ENCODE measurements around the gene PAK4.

Gene PAK4

DNA sequence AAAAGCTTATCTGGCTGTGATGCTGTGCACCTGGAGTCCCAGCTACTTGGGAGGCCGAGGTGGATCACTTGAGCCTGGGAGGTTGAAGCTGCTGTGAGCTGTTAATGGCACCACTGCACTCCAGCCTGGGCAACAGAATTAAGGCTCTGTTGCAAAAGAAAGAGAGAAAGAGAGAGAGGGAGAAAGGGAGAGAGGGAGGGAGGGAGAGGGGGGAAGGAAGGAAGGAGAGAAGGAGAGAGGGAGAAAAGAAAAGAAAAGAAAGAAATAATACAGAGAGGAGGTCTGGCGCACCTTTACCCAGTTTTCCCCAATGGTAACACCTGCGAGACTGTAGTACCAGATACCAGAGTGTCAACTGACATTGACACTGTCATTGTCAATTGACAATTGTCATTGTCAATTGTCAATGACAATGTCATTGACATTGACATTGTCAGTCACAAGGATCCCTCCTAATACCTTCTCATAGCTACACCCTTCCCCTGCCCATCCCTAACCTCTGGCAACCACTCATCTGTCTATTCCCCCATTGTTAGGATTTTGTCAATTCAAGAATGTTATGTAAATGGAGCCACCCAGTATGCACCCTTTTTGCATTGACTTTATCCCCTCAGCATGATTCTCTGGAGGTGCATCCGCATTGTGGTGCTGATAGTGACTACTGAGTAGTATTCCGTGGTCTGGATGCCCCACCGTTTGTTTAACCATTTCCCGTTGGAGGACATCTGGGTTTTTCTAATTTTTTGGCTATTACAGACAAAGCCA lies 21.3 kb downstream of the PAK4 start:
- no peak for DNase-seq (ENCODE audit: low spot score)

GRCh38 chr19:39147480-39147879 lies 21.9 kb downstream of the PAK4 start:
- no peak for DNase-seq (ENCODE audit: low spot score)

DNA sequence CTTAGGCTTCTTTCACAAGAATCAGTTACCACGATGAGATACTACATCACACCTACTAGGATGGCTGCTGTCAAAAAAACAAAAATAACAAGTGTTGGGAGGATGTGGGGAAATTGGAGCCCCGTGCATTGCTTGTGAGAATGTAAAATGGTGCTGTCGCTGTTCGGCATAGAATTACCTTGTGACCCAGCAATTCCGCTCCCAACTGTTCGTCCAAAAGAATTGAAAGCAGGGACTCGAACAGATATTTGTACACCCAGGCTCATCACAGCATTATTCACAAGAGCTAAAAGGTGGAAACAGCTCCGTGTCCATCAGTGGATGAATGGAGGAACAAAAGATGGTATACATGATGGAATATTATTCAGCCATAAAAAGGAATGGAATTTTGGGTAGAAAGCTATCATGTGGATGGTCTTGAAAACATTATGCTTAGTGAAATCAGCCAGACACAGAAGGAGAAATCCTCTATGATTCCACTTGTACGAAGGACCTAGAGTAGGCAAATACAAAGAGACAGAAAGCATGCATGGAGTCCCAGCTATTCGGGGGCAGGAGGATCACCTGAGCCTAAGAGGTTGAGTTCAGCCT lies 23.4 kb downstream of the PAK4 start:
- no peak for DNase-seq (ENCODE audit: low spot score)

DNA sequence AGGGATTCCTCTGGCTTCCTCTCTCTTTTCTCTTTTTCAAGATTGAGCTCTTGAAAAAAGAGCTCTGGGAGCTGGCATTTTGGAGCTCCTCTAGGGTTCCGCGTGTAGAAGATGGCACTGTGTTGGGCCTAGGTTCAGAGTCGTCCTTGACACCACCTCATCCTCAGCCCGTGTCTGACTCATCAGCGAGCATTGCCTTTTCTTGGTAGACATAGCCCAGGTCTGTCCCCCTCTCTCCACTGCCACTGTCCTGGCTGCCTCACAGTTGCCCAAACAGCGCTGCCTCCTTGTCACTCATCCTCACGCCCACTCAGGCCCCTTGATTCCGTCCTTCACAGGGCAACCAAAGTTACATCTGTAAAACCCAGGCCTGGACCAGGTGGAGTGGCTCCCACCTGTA lies 24.6 kb downstream of the PAK4 start:
- no peak for DNase-seq (ENCODE audit: low spot score)

- no peak for DNase-seq (ENCODE audit: low spot score)
These were observed 25.4 kb downstream of the PAK4 start for GRCh38 chr19:39150807-39151600.

DNA sequence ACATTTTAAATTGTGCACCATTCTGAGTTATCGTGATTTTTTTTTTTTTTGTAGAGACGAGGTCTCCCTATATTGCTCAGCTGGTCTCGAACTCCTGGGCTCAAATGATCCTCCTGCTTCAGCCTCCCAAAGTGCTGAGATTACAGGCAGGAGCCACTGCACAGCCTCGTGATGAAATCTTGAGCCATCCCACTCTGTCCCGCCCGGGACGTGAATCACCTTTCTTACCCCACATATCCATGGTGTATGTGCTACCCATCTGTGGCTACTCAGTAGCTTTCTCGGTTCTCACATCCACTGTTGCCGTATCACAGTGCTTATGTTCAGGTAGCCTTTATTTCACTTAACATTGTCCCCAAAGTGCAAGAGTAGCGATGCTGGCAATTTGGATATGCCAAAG lies 26.5 kb downstream of the PAK4 start:
- DNase-seq (ENCODE audit: low spot score), result no peak

DNA sequence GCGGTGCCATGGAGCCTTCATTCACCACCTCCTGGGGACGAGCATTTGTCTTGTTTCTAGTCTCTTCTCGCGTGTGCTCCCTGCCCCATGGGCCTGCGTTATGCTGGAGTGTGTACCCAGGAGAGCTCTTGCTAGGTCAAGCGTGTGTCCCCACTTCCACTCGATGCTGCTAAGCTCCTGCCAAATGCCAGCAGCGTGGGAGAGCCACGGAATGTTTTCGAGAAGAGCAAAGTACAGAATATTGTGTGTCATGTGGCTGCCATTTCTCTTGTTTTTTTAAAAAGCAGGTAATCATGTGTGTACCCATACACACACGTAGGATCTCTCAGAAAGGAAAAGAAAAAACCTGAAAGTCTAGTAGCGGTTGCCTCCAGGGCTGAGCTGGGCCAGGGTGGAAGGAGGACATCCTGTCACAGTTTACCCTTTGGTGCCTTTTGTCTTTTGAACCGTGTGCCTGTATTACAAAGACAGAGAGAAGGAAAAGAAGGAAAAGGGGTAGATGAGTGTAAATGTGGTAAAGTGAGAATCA lies 28.6 kb downstream of the PAK4 start:
- no peak for DNase-seq (ENCODE audit: low spot score)

GRCh38 chr19:39154629-39155100 lies 29.1 kb downstream of the PAK4 start:
- no peak for DNase-seq (ENCODE audit: low spot score)

DNA sequence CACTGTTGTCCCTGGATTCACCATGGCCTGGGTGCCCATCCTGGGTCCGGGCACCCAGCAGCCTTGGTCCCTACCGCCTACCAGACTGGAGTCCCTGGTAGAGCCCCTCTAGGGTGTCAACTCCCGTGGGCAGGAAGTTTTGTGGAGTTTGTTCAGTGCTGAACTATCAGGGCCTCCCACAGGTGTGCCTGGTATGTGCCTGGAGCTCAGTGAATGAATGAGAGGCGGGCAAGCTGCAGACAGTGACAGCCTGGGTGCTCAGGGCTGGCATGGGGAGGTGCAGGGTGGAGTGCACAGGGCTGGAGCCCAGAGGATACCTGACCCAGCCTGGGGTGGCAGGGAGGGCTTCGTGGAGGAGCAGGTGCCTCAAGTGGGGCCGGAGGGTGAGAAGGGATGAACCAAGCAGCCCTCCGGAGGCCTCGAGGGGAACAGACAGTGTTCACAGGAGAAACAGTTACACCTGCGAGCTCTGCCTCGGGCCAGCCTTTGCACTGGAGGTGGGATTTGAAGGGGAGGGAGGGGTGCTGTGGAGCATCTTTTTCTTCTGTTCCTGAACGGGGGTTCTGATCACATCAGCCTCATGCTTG lies 29.6 kb downstream of the PAK4 start:
- no peak for DNase-seq (ENCODE audit: low spot score)

DNA sequence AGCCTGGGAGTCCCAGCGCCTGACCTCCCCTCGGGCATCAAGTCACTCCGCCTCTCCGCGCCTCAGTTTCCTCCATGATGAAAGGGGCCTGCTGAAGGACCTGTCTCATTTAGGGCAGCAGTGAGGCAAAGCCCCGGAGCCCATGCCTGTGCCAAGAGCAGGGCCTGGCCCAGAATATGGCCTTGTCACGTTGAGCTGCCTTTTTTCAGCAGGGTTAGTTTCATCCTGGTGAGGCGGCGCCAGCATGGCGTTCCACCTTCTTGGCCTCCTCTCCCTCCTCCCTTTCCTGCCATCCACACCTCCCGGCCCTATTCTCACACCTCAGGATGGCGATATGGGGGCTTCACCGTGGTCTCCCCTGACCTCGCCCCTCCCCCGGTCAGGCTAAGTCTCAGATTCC lies 30.2 kb downstream of the PAK4 start:
- DNase-seq (ENCODE audit: low spot score), result no peak

DNA sequence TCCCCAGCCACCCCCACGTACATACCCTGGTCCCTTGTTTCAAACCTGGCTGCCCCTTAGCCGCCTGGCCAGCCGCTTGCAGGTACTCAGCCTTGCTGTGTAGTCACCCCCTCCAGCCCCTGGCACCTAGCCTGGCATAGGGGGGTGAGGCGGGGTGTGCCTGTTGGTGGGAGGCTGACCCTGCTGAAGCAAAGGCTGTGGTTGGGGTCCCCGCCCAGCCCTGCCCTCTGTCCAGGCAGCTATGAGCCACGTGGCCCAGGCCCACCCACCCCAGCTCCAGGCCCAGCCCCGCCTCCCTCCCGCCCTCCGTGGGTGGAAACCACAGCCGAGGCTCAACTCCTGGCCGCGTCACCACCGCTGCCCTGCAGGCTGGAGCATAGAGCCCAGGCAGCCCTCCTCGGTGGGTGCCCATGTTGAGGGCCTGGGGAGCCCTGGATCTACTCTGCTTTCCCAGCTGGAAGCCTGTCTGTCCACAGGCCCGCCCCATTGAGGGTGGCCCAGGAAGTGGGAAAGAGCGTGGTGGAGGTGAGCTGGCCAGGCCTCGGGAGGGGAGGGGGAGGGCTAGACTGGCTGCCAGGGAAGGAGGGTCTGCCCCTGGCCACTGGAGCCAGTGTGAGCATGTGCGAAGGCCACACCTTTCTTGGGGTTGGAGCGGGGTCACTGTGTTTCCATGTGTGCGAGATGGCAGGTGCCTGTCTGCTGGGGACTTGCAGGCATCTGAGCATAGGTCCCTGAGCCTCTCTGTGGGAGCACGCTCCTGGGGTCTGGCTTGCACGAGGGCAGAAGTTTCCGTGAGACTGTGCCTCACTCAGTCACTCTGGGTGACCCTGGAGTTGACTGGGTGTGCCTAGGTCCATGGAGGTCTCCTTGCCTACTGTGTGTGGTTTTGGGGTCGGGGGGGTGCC lies 31.0 kb downstream of the PAK4 start:
- DNase-seq (ENCODE audit: low spot score), result no peak

- DNase-seq (ENCODE audit: low spot score), result no peak
These were observed 31.9 kb downstream of the PAK4 start for GRCh38 chr19:39157275-39157996.

GRCh38 chr19:39157997-39158389 lies 32.4 kb downstream of the PAK4 start:
- DNase-seq (ENCODE audit: low spot score), result no peak

- DNase-seq (ENCODE audit: low spot score), result no peak
These were observed 33.2 kb downstream of the PAK4 start for GRCh38 chr19:39158646-39159260.

DNA sequence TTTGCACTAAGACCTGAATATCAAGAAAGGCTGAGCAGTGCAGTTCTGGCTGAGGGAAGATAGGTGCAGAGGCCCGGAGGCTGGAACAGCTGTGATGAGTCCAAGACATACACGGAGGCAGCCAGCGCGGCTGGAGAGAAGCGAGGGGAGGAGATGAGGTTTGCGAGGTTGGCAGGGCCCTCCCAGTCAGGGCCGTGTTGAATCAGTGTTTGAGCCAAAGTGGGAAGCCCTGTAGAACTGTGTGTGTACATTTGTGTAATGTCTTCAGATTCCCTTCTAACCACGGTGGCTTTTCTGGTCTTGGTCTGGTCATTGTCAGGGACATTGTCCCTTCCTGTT lies 34.9 kb downstream of the PAK4 start:
- DNase-seq (ENCODE audit: low spot score), result no peak

DNA sequence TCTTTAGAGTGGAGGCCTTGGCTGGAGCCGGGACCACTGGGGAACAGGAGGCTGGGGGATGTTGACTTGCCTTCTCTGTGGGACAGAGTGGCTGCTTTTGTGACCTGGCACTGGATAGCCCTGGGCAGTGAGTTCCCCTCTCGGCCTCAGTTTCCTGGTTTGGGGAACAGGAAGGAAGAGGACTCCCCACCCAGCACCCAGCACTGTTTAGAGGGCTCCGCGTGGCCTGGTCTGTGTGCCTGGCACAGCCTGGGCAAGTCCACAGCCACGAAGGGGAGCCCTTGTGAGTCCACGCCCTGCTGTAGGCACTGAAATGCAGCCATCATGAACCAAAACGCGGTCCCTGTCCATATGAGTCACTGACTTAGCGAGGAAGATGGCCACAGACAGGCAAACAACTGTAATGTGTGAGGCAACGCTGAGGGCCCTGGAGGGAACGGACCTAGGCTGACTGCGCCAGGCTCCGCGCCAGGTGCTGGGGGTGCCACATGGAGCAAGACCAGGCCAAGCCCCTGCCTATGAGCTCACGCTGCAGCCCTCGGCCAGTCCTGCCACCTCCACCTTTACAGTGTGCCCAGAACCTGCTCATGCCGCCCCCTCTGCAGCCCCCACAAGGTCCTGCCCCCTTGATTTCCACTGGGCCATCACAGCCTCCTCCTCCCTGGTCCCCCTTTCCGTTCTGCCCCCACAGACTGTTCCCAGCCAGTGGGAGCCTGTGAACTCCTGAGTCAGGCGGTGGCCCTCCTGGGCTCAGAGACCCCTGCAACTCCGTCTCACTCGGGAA lies 35.5 kb downstream of the PAK4 start:
- no peak for DNase-seq (ENCODE audit: low spot score)

DNA sequence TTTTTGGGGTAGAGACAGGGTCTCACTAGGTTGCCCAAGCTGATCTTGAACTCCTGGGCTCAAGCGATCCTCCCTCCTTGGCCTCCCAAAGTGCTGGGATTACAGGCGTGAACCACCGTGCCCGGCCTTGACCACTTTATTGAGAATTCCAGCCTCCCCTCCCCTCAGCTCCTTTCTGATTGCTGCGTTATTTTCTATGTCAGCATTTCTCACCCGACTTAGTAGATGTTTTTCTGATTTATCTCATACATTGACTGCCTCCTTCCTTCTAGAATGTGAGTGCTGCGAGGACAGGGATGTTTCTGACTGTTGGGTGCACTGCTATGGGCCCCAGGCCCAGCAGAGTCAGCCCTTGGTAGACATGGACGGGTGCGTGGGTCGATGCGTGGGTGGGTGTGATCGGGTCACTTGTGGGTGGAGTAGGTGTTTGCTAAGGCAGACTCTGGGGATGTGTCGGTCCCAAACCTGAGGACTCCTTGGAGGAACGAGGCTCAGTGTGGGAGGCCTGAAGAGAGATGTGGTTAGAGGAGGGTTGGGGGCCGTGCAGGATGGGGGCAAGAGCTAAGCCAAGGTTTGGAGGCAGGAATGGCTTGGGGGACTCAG lies 37.0 kb downstream of the PAK4 start:
- DNase-seq (ENCODE audit: low spot score), result no peak

GRCh38 chr19:39163621-39164020 lies 38.0 kb downstream of the PAK4 start:
- no peak for DNase-seq (ENCODE audit: low spot score)

DNA sequence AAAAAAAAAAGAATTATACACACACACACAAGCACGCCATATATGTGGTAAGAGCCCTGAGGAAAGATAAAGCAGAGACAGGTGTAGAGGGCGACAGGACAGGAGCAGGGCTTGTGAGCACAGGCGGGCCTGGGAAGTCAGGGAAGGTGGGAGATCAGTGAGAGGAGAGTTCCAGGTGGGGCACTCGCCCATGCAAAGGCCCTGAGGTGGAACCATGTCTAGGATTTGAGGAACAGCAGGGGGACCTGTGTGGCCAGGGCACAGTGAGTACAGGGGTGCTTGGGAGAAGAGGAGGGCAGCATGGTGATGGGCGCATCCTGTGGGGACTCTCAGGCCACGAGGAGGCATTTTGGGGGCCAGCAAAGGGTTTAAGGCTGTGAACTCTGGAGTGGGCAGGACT lies 38.7 kb downstream of the PAK4 start:
- DNase-seq (ENCODE audit: low spot score), result no peak

Data from activated CD4-positive, alpha-beta T cell treated with anti-CD3 and anti-CD28 coated beads, Interleukin-2, Interleukin-4, amounts not matched to agents 100 ng/mL and 50 ng/mL, durations not matched to agents 16 hours and 8 hours (primary cell).